ENCODE measurements around the gene CAMK2D.

- TF ChIP-seq CTCF (IDR thresholded peaks at IDR 0.05; ENCODE audit: borderline replicate concordance, extremely low read depth, low read length, poor library complexity, severe bottlenecking) (no peak), EZH2 (IDR thresholded peaks at IDR 0.05; ENCODE audit: borderline replicate concordance, low read depth, low read length, severe bottlenecking) (no peak)
These were observed 78.6 kb downstream of the CAMK2D start for GRCh38 chr4:113682730-113683537.

All from DND-41 (cell line).